Endothelial cell of umbilical vein (primary cell): Measurements from ENCODE around the gene ZNF74. TPM values are rescaled to one million over a fixed set of nuclear protein-coding genes. Genes with fewer than 3 reads are reported as not detected.
"Not testable (repeated sequence)": the region's sequence is repeated elsewhere in the genome, so short reads cannot be mapped to it uniquely, and the experiment has no call there.

ENCODE experiments used
- BruUV-seq: library from RNA; stranded (reverse); fragments of 400-500 nt; replicated peaks from 2 replicates; lab custom pipeline; 2021; lab: Mats Ljungman, UMichigan
- CTCF ChIA-PET: fragments of 300-600, 350-600 bp; sonication (Branson Sonifier 250); formaldehyde crosslinking; loops from one replicate; lab custom pipeline; 2021; ENCODE audit warnings: antibody characterized with exemption, inconsistent platforms; lab: Charles Lee
- POLR2A ChIA-PET: fragments of 300-600, 350-600 bp; sonication (Branson Sonifier 250); formaldehyde crosslinking; loops from one replicate; lab custom pipeline; 2021; ENCODE audit warnings: antibody characterized with exemption, inconsistent platforms; lab: Charles Lee
- DNase-seq: peaks from one replicate; pipeline ENCODE4 v3.0.0-alpha.2; 2011; ENCODE audit warnings: low read depth, low spot score
- FAIRE-seq: peaks from 2 replicates; lab custom pipeline; 2011; peaks lifted over from hg19 to GRCh38; lab: Jason Lieb, UNC
- H2AFZ ChIP-seq: 2 replicates; pipeline ENCODE4 v1.6.0; 2012; ENCODE audit warnings: low read depth, low read length, control low read depth, inconsistent platforms
- H3K27ac ChIP-seq: 2 replicates; pipeline ENCODE4 v1.5.1; 2011; ENCODE audit warnings: low read depth, mild to moderate bottlenecking, control low read depth, low read length, moderate library complexity; ENCODE audit not compliant: insufficient read depth
- H3K27me3 ChIP-seq, 2 experiments: 2 replicates each; pipeline versions ENCODE4 v1.6.0 to v1.6.1; 2011; ENCODE audit warnings: low read length in 2 of 2, mixed read lengths in 1 of 2; ENCODE audit not compliant: control insufficient read depth in 2 of 2, insufficient read depth in 2 of 2
- H3K36me3 ChIP-seq, 2 experiments: 2 replicates in 1 of 2; 3 replicates in 1 of 2; pipeline ENCODE4 v1.5.1; 2011; ENCODE audit warnings: low read length in 2 of 2, mild to moderate bottlenecking in 1 of 2, moderate library complexity in 1 of 2; ENCODE audit not compliant: control insufficient read depth in 2 of 2, insufficient read depth in 2 of 2; ENCODE audit errors: extremely low read depth in 1 of 2
- H3K4me1 ChIP-seq: 3 replicates; pipeline ENCODE4 v1.5.1; 2011; ENCODE audit warnings: mild to moderate bottlenecking, low read length; ENCODE audit not compliant: control insufficient read depth, insufficient read depth; ENCODE audit errors: extremely low read depth
- H3K4me2 ChIP-seq: 2 replicates; pipeline ENCODE4 v1.6.1; 2011; ENCODE audit warnings: low read length, control low read depth, mixed read lengths; ENCODE audit not compliant: insufficient read depth
- H3K4me3 ChIP-seq, 3 experiments: fragments of 200-600 bp in 1 of 3; sonication (generic), shearing (Covaris generic) in 1 of 3; replicated peaks in 1 of 3; 2 replicates each; pipeline ENCODE4 v1.5.1; 2011 to 2016; ENCODE audit warnings: control low read depth in 3 of 3, low read length in 3 of 3, mild to moderate bottlenecking in 2 of 3, inconsistent platforms in 1 of 3, low read depth in 1 of 3, moderate library complexity in 1 of 3; ENCODE audit not compliant: insufficient read depth in 1 of 3
- H3K79me2 ChIP-seq: 2 replicates; pipeline ENCODE4 v1.6.0; 2012; ENCODE audit warnings: low read length, inconsistent platforms; ENCODE audit not compliant: control insufficient read depth, insufficient read depth
- H3K9ac ChIP-seq: replicated peaks from 2 replicates; pipeline ENCODE3; 2011; ENCODE audit warnings: low read length, control low read depth; ENCODE audit not compliant: insufficient read depth; ENCODE audit errors: extremely low read depth
- H3K9me1 ChIP-seq: replicated peaks from 3 replicates; pipeline ENCODE4 v1.6.0; 2011; ENCODE audit warnings: mild to moderate bottlenecking, low read length; ENCODE audit not compliant: control insufficient read depth, insufficient read depth; ENCODE audit errors: extremely low read depth
- H3K9me3 ChIP-seq: replicated peaks from 2 replicates; pipeline ENCODE4 v1.5.1; 2012; ENCODE audit warnings: low read length, inconsistent platforms; ENCODE audit not compliant: control insufficient read depth, insufficient read depth
- H4K20me1 ChIP-seq: replicated peaks from 2 replicates; pipeline ENCODE3; 2011; ENCODE audit warnings: mild to moderate bottlenecking, low read length; ENCODE audit not compliant: control insufficient read depth, insufficient read depth; ENCODE audit errors: extremely low read depth
- EZH2 ChIP-seq: IDR thresholded peaks from 2 replicates; pipeline ENCODE4 v1.6.1; 2012; ENCODE audit warnings: borderline replicate concordance, low read depth, mild to moderate bottlenecking, moderate library complexity, low read length, inconsistent platforms; ENCODE audit not compliant: severe bottlenecking
- FOS ChIP-seq: IDR thresholded peaks from 2 replicates; pipeline ENCODE4 v1.6.1; 2011; ENCODE audit warnings: mild to moderate bottlenecking, low read length, moderate library complexity, borderline replicate concordance; ENCODE audit not compliant: insufficient read depth
- GATA2 ChIP-seq: IDR thresholded peaks from 2 replicates; pipeline ENCODE4 v1.7.0; 2011; ENCODE audit warnings: low read depth, mild to moderate bottlenecking, moderate library complexity, mixed read lengths, low read length; ENCODE audit not compliant: insufficient read length, insufficient read depth
- JUN ChIP-seq: IDR thresholded peaks from 2 replicates; pipeline ENCODE4 v1.6.1; 2011; ENCODE audit warnings: borderline replicate concordance, low read depth; ENCODE audit not compliant: insufficient read length, insufficient read depth
- MYC ChIP-seq: IDR thresholded peaks from one replicate; pipeline ENCODE4 v1.6.1; 2011; ENCODE audit warnings: mild to moderate bottlenecking, low read depth, low read length
- POLR2A ChIP-seq: IDR thresholded peaks from 2 replicates; pipeline ENCODE4 v1.6.1; 2012; ENCODE audit warnings: low read depth, mild to moderate bottlenecking, control low read depth, low read length
- POLR2AphosphoS5 ChIP-seq: IDR thresholded peaks from 2 replicates; pipeline ENCODE4 v1.6.1; 2012; ENCODE audit warnings: low read depth, mild to moderate bottlenecking, control low read depth, low read length, moderate library complexity; ENCODE audit not compliant: insufficient read depth
- dilution Hi-C: fragments of 300-500 bp; cut with MboI; formaldehyde crosslinking; loops from one replicate; pipeline ENCODE4 v1.15.0; 2019; ENCODE audit warnings: low sequenced_read_pairs; ENCODE audit not compliant: extremely low pct_ligation_motif_present
- intact Hi-C: fragments of 100-400 bp; cut with micrococcal nuclease; formaldehyde crosslinking; loops from one replicate; pipeline ENCODE4 v1.10.0; 2022
- polyA plus RNA-seq, 4 experiments: library from polyadenylated mRNA; depleted of rRNA in 3 of 4; stranded (reverse) in 3 of 4; unstranded in 1 of 4; fragments of >200 nt; gene quantifications; 2 replicates each; pipeline versions ENCODE4 v1.2.1 to v1.2.3, GENCODE V29; 2011 to 2012; ENCODE audit warnings: missing spikeins in 1 of 4
- total RNA-seq: library from RNA; stranded (reverse); gene quantifications from 2 replicates; pipeline ENCODE4 v1.2.3, GENCODE V29; 2021
- TF ChIP-seq, protein P1 (sequence below): IDR thresholded peaks from 2 replicates; pipeline ENCODE4 v1.6.1; 2011; ENCODE audit not compliant: insufficient read depth, insufficient read length
- TF ChIP-seq, protein P2 (sequence below), 2 donors: IDR thresholded peaks; 1 replicate in 1 of 2; 2 replicates in 1 of 2; pipeline ENCODE4 v1.5.1; 2011; ENCODE audit warnings: low read length in 2 of 2, mild to moderate bottlenecking in 2 of 2, moderate library complexity in 2 of 2, control low read depth in 1 of 2, inconsistent platforms in 1 of 2, low read depth in 1 of 2; ENCODE audit not compliant: insufficient read depth in 1 of 2; ENCODE audit errors: extremely low read depth in 1 of 2

Gene ZNF74
- total and polyA plus RNA-seq, 2 donors (not counting 3 experiments of a cell fraction or from before 2014, with no cell fraction given), result 8.6 to 13.4 TPM

DNA sequence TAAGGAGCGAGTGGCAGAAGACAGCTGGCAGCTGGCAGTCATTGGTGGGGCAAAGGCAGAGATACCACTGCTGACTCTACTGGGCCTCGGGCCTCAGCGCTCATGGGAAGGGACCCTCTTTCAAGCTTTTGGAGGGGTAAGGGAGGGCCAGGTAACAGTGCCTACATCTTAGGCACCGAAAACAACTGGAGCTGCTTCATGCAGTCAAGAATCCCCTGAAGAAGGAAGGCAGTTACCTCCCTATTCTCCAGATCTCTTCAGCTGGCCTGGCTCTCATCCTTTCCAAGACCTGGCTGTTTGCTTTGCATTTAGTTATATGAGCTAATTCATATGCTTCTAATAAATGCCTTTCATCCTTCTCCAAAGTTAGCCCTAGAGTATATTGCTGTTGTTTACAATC lies 15.8 kb upstream of the ZNF74 start:
- Histone ChIP-seq H3K27me3 (peaks cover 2 to 12% of the 10 kb centered on the region in 2 experiments), H3K4me2 (no peak overlapping the region), H3K4me1 (no peaks in the 10 kb centered on the region), H3K36me3 (no peaks in the 10 kb centered on the region), H3K27ac (no peak overlapping the region), H4K20me1 (no peaks in the 10 kb centered on the region), H3K9me3 (no peaks in the 10 kb centered on the region), H3K9me1 (no peaks in the 10 kb centered on the region), H3K4me3 (no peak overlapping the region), H3K79me2 (no peaks in the 10 kb centered on the region), H2AFZ (no peak overlapping the region), H3K9ac (no peak overlapping the region)
- no peak for DNase-seq
- TF ChIP-seq POLR2A, result no peak
- TF ChIP-seq, protein P1, sequence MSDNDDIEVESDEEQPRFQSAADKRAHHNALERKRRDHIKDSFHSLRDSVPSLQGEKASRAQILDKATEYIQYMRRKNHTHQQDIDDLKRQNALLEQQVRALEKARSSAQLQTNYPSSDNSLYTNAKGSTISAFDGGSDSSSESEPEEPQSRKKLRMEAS, result no peak
- TF ChIP-seq EZH2, result no peak
- no peak for TF ChIP-seq JUN
- TF ChIP-seq FOS, result no peak
- TF ChIP-seq GATA2, result no peak
- no peak for TF ChIP-seq MYC
- TF ChIP-seq, protein P2, sequence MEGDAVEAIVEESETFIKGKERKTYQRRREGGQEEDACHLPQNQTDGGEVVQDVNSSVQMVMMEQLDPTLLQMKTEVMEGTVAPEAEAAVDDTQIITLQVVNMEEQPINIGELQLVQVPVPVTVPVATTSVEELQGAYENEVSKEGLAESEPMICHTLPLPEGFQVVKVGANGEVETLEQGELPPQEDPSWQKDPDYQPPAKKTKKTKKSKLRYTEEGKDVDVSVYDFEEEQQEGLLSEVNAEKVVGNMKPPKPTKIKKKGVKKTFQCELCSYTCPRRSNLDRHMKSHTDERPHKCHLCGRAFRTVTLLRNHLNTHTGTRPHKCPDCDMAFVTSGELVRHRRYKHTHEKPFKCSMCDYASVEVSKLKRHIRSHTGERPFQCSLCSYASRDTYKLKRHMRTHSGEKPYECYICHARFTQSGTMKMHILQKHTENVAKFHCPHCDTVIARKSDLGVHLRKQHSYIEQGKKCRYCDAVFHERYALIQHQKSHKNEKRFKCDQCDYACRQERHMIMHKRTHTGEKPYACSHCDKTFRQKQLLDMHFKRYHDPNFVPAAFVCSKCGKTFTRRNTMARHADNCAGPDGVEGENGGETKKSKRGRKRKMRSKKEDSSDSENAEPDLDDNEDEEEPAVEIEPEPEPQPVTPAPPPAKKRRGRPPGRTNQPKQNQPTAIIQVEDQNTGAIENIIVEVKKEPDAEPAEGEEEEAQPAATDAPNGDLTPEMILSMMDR (IDR thresholded peaks at IDR 0.05; ENCODE audit: extremely low read depth in 1 of 2, insufficient read depth in 1 of 2, low read depth in 1 of 2, low read length in 2 of 2), result no peak
- TF ChIP-seq POLR2AphosphoS5, result no peak
- ChIA-PET CTCF (interaction anchor here (0.7 to 1.0 kb wide), 3 partner anchors 14 to 1297 kb away, joined by 3 read pairs; no protein-coding TSS in a partner anchor), POLR2A (no interaction called here)
- no peak for FAIRE-seq
- BruUV-seq, result no TSS peak
- intact Hi-C loops (no loop called here), dilution Hi-C loops (no loop called here)

DNA sequence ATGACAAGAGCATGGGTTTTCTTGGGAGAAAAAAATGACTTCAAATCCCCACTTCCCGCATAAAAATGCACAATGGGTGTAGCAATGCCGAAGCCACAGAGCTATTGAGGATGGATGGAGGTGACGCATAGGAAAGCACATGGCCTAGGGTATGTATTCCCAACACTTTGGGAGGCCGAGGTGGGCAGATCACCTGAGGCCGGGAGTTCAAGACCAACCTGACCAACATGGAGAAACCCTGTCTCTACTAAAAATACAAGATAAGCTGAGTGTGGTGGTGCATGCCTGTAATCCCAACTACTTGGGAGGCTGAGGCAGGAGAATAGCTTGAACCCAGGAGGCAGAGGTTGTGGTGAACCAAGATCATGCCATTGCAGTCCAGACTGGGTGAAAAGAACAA lies 15.3 kb upstream of the ZNF74 start:
- POLR2A ChIA-PET, H3K4me1 ChIP-seq, H3K79me2 ChIP-seq, FAIRE-seq, H3K9ac ChIP-seq, DNase-seq, H3K4me3 ChIP-seq, H4K20me1 ChIP-seq, H2AFZ ChIP-seq, H3K36me3 ChIP-seq, H3K4me2 ChIP-seq, intact Hi-C loops, dilution Hi-C loops, H3K9me1 ChIP-seq, H3K27ac ChIP-seq, BruUV-seq, H3K9me3 ChIP-seq: not testable (repeated sequence)
- CTCF ChIA-PET, result interaction anchor here (0.7 to 1.0 kb wide), 2 partner anchors 78 to 1296 kb away, joined by 3 read pairs; no protein-coding TSS in a partner anchor
- peaks cover 2 to 12% of the 10 kb centered on the region in 2 experiments for H3K27me3 ChIP-seq
